Glutamatergic neuron (in vitro differentiated cells): ENCODE data around the gene ZNF460. TPM values are rescaled to one million over a fixed set of nuclear protein-coding genes. Genes with fewer than 3 reads are reported as not detected.

ENCODE experiments used
- DNase-seq: peaks from one replicate; pipeline ENCODE4 v3.0.0; 2022
- H3K27ac Mint-ChIP-seq: one replicate; pipeline ENCODE4 v1.8.0; 2020; ENCODE audit warnings: mild to moderate bottlenecking, mixed read lengths, inconsistent platforms; ENCODE audit not compliant: unreplicated experiment
- H3K27me3 Mint-ChIP-seq: one replicate; pipeline ENCODE4 v1.8.0; 2020; ENCODE audit warnings: mild to moderate bottlenecking, moderate library complexity, mixed read lengths, inconsistent platforms; ENCODE audit not compliant: unreplicated experiment
- H3K36me3 Mint-ChIP-seq: one replicate; pipeline ENCODE4 v1.8.0; 2020; ENCODE audit warnings: mild to moderate bottlenecking, mixed read lengths, inconsistent platforms; ENCODE audit not compliant: unreplicated experiment
- H3K4me1 Mint-ChIP-seq: one replicate; pipeline ENCODE4 v1.8.0; 2020; ENCODE audit warnings: mild to moderate bottlenecking, low read depth, mixed read lengths, inconsistent platforms; ENCODE audit not compliant: unreplicated experiment
- H3K4me3 Mint-ChIP-seq: one replicate; pipeline ENCODE4 v1.8.0; 2020; ENCODE audit warnings: mild to moderate bottlenecking, mixed read lengths, inconsistent platforms; ENCODE audit not compliant: unreplicated experiment
- H3K9me3 Mint-ChIP-seq: one replicate; pipeline ENCODE4 v1.8.0; 2020; ENCODE audit warnings: mild to moderate bottlenecking, moderate library complexity, mixed read lengths, inconsistent platforms; ENCODE audit not compliant: unreplicated experiment
- CTCF ChIP-seq: fragments of 200-600 bp; sonication (generic); IDR thresholded peaks from one replicate; pipeline ENCODE4 v1.5.0; 2021; ENCODE audit not compliant: partially characterized antibody, unreplicated experiment
- total RNA-seq: library from RNA; stranded (reverse); fragmentation: NEBNext Ultra II Directional; extraction: Animal tissue kit (Norgen Biotek cat#: 25700); gene quantifications from one replicate; pipeline ENCODE4 v1.2.1, GENCODE V29; 2021; ENCODE audit not compliant: unreplicated experiment

ZNF460 gene
- total RNA-seq, 1 donor from 2014 or later: 62.1 TPM

DNA sequence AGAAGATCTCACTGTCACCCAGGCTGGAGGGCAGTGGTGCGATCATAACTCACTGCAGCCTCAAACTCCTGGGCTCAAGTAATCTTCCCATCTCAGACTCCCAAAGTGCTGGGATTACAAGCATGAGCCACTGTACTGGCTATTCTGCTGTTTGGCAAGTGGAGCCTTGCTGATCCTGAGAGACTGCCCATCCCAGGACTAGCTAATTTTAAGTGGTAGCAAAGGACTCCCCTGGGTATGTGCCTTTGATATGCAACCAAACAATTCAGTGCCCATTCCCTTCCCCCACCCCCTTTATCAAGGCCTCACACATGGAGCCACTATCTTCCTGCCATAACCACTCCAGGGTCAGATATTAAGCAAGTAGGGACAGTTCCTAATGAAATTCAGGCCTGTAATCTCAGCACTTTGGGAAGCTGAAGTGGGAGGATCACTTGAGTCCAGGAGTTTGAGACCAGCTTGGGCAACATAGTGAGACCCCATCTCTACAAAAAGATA is 17.0 kb upstream of the ZNF460 start:
- H3K27me3 Mint-ChIP-seq: peaks cover 2% of the 10 kb centered on the region
- H3K27ac Mint-ChIP-seq: no peak overlapping the region

GRCh38 chr19:57267291-57267690 is 13.0 kb upstream of the ZNF460 start:
- no peak for DNase-seq
- TF ChIP-seq CTCF: no peak
- peaks cover 2% of the 10 kb centered on the region for H3K27me3 Mint-ChIP-seq
- H3K36me3 Mint-ChIP-seq: no peaks in the 10 kb centered on the region
- H3K27ac Mint-ChIP-seq: no peak overlapping the region
- H3K9me3 Mint-ChIP-seq: peaks cover 2% of the 10 kb centered on the region
- H3K4me1 Mint-ChIP-seq: no peaks in the 10 kb centered on the region
- no peak overlapping the region for H3K4me3 Mint-ChIP-seq

More for the DNA sequence above, 17.0 kb upstream of the ZNF460 start:
- DNase-seq: no peak
- H3K36me3 Mint-ChIP-seq: no peaks in the 10 kb centered on the region
- no peaks in the 10 kb centered on the region for H3K4me1 Mint-ChIP-seq
- TF ChIP-seq CTCF: no peak
- H3K4me3 Mint-ChIP-seq: no peak overlapping the region
- peaks cover 2% of the 10 kb centered on the region for H3K9me3 Mint-ChIP-seq

DNA sequence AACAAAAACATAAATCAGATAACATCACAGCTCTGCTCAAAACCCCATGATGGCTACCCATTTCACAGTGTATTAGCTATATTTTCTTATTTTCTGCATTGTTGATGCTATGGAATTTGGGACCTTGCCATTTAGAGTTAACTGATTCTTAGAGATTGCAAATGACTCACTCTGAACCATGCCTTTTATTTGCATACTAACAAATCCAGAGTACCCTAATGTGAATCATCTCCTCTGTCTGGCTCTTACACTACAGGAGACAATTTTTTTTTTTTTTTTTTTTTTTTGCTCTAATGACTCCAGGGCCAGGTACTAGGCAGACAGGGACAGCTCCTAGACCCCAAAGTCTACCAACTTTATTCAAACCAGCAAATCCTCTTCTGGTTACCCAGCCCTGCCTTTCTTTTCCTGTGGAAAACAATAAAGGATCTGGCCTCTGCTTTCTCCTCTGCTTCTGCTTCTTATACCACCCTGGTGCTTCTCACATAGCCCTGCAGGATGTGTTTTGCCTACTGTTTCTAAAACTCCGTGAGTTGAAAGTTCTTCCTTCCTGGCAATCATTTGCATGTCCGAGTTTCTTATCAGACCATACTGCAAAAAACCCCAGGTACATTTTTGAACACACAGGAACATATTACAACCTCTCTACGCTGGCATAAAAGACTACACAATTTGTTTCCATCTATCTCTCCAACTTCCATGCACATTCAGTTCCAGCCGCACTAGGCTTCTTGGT is 10.6 kb upstream of the ZNF460 start:
- Mint-ChIP-seq H3K4me3 (no peak overlapping the region), H3K27me3 (peaks cover 2% of the 10 kb centered on the region), H3K27ac (no peak overlapping the region), H3K9me3 (peaks cover 2% of the 10 kb centered on the region), H3K36me3 (peaks cover 4% of the 10 kb centered on the region), H3K4me1 (no peaks in the 10 kb centered on the region)
- no peak for DNase-seq
- TF ChIP-seq CTCF: no peak

DNA sequence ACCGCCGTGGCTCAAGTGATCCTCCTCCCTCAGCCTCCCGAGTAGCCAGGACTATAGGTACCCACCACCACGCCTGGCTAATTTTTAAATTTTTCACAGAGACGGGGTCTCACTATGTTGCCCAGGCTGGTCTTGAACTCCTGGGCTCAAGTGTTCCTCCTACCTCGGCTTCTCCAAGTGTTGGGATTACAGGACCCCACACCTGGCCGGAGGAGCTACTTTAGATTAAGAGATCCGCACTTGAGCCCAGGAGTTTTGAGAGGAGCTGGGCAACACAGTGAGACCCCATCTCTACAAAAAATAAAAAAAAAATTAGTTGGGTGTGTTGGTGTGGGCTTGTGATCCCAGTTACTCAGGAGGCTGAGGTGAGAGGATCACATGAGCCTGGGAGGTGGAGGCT is 9.0 kb upstream of the ZNF460 start:
- H3K4me3 Mint-ChIP-seq: no peak overlapping the region
- H3K27me3 Mint-ChIP-seq: peaks cover under 1% of the 10 kb centered on the region
- H3K36me3 Mint-ChIP-seq: peaks cover 4% of the 10 kb centered on the region
- DNase-seq: no peak
- no peak overlapping the region for H3K27ac Mint-ChIP-seq
- peaks cover 2% of the 10 kb centered on the region for H3K9me3 Mint-ChIP-seq
- no peak for TF ChIP-seq CTCF
- H3K4me1 Mint-ChIP-seq: no peaks in the 10 kb centered on the region

GRCh38 chr19:57273014-57273413 is 7.3 kb upstream of the ZNF460 start:
- TF ChIP-seq CTCF: no peak
- H3K4me3 Mint-ChIP-seq: no peak overlapping the region
- peaks cover 4% of the 10 kb centered on the region for H3K36me3 Mint-ChIP-seq
- H3K4me1 Mint-ChIP-seq: no peaks in the 10 kb centered on the region
- no peak overlapping the region for H3K27ac Mint-ChIP-seq
- no peaks in the 10 kb centered on the region for H3K27me3 Mint-ChIP-seq
- H3K9me3 Mint-ChIP-seq: no peaks in the 10 kb centered on the region
- no peak for DNase-seq
